Neural progenitor cell (in vitro differentiated cells): Measurements from ENCODE around the gene KDM4B.

Experiments
- EZH2 ChIP-seq: fragments of 200-600 bp; sonication (generic); IDR thresholded peaks from 2 replicates; pipeline ENCODE4 v1.6.1; 2017; ENCODE audit warnings: antibody characterized with exemption, mild to moderate bottlenecking, moderate library complexity
- TF ChIP-seq, protein P1 (sequence below): fragments of 200-600 bp; sonication (generic); IDR thresholded peaks from 2 replicates; pipeline ENCODE4 v1.5.1; 2017; ENCODE audit warnings: antibody characterized with exemption, mild to moderate bottlenecking

GRCh38 chr19:4937060-4937459 is 31.9 kb upstream of the KDM4B start:
- no peak for TF ChIP-seq EZH2
- TF ChIP-seq, protein P1, sequence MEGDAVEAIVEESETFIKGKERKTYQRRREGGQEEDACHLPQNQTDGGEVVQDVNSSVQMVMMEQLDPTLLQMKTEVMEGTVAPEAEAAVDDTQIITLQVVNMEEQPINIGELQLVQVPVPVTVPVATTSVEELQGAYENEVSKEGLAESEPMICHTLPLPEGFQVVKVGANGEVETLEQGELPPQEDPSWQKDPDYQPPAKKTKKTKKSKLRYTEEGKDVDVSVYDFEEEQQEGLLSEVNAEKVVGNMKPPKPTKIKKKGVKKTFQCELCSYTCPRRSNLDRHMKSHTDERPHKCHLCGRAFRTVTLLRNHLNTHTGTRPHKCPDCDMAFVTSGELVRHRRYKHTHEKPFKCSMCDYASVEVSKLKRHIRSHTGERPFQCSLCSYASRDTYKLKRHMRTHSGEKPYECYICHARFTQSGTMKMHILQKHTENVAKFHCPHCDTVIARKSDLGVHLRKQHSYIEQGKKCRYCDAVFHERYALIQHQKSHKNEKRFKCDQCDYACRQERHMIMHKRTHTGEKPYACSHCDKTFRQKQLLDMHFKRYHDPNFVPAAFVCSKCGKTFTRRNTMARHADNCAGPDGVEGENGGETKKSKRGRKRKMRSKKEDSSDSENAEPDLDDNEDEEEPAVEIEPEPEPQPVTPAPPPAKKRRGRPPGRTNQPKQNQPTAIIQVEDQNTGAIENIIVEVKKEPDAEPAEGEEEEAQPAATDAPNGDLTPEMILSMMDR = no peak
